HG03460 (cell line): ENCODE measurements around the gene SV2C.

Experiments
- ATAC-seq: cut with Tn5 transposase; IDR thresholded peaks from one replicate; pipeline ENCODE4 v1.9.1; 2021; ENCODE audit not compliant: unreplicated experiment

The SV2C gene

DNA sequence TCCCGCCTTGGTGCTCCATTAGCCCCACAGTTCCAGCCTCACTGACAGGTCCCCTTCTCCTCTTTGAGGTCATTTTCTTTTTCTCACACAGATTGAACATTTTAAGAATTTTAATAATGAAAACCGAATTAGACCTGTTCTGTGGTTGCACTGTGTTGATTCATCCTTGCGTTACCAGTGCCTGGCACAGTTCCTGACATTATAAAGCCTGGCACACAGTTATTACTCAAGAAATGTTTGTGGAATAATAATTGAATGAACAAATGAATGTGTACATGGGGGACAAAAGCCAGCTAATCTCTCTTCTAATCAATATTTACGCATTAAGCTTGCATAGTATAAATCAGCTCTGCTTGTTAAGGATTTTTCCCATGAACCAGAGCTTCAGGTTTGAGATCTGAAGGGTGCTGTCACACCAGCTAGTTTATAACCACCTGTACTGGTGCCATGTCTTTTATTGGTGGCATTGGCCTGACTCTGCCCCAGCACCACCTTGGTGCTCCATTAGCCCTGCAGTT, 80.0 kb downstream of the SV2C start:
- no peak for ATAC-seq

GRCh38 chr5:76165029-76165428, 81.8 kb downstream of the SV2C start:
- ATAC-seq, result no peak

DNA sequence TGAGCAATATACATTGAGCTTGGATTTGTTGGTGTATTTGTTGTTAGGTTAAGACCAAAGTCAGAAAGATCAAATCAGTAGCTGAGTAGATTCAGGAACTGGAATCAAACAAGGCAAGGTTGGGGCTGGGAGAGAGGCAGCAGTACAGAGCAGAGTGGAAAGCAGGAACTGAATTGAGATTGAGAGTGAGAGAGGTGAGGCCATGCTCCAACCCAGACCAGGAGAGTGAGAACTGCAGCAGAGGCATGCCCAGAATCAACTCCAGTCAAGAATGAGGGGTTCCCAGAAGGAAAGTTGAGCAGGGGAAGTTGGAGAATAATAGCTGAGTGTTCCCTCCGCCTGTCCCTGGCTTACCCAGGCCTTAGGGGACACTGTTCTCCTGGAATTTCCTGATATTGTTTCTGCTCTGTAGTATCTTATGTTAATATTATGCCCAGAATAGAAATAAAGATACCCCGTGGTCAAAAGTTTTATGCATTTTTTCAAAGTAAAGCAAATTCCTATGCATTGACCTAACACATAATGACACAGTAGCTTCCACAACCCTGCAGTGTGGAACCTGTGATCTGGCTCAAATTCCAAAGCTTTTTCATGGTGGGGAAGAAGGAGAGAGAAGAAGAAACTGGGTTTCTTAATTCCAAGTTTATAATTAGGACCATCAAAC, 82.7 kb downstream of the SV2C start:
- no peak for ATAC-seq

GRCh38 chr5:76166886-76167576, 83.8 kb downstream of the SV2C start:
- no peak for ATAC-seq

DNA sequence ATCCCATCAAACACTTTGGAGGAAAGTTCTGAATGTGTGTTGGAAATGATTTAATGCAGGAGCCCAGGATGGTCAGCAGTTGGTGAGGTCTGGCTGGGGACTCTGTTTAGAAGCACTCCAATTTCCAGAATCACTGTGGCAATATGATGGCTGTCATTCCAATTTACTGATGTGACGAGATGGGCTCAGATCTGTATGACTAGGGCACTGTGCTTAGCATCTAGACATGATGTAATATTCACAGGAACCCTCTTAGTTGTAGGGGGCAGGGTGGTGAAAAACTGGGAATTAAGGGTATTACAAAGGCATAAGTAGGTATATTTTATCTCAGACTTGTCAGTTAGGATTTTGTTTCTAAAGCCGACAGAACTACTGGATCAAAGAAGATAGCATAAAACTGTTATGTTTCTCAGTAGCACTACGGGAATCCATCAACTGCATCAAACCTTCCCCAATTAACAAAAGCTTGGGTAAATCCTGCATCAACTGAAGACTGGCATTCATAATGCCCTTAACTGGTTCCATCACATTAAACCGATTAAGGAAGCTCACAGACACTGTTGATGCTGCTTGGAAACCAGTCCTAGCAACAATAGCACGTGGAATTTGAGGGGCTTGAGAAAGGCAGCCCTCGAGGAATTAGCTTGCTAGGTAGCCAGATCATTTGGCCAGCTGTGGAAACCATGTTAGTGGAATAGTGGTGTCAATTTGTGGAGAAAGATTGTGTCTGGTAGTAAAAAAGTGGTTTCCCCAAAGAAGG, 86.1 kb downstream of the SV2C start:
- no peak for ATAC-seq

DNA sequence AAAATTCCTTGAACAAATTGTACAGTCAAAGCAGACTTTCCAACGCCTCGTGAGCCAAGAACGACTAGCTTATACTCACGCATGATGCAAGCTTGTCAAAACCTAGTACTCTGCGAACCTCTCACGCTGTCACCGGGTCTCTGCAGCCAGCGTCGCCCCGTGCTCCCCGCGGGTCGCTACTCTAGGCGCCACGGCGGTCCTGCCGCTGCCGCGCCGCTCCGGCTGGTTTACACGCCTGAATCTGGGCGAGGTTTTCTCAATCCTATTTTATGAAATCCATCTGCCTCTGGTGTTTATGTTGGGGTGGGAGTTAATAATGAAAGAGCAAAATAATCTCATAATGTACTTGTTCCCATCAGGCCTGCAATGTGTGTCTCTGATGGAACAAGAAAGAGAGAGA, 90.9 kb downstream of the SV2C start:
- no peak for ATAC-seq

- ATAC-seq, result no peak
Measured at GRCh38 chr5:76175051-76175666, 92.0 kb downstream of the SV2C start.

DNA sequence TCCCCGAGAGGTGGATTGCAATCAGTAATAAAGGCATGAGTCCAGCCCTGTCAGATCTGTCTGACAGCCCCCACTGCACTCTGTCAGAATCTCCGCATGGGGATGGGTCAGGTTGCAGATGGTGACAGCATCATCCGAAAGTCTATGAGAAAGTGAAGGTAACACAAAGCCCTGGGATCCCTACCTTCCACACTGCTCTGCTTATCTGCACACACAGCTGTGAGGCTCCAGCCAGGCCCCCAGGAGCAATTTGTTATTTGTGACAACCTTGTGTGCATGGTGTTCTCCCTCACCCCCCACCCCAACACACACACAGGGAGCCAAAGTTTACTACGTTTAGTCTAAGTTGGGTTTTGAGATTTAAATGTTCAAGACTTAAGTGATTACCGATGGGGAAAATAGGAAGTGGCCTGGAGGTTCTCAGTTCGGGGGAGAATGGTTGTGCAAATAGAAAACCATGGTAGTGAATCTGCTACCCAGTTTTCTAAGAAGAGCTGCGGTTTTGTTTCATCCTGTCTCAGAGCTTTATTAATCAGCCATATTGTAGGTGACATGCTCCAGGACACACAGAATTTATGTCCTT, 92.7 kb downstream of the SV2C start:
- ATAC-seq, result peak; percentile 79

DNA sequence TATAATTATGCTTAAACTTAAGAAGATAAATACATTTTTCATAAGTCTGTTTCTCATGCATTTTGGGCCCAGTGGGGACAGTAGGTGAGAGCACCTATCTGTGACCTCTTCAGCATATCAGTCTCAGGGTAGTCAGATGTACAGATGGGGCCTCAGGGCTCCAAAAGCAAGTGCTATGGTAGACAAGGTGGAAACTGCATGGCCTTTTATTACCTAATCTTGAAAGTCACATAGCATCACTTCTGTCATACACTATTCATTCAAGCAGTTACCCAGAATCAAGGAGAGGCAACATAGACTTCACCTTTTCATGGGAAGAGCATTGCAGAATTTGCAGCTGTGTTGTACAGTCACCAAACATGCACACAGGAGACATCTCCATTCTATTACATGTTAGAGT, 94.8 kb downstream of the SV2C start:
- no peak for ATAC-seq

- no peak for ATAC-seq
Measured at GRCh38 chr5:76178913-76179312, 95.7 kb downstream of the SV2C start.

DNA sequence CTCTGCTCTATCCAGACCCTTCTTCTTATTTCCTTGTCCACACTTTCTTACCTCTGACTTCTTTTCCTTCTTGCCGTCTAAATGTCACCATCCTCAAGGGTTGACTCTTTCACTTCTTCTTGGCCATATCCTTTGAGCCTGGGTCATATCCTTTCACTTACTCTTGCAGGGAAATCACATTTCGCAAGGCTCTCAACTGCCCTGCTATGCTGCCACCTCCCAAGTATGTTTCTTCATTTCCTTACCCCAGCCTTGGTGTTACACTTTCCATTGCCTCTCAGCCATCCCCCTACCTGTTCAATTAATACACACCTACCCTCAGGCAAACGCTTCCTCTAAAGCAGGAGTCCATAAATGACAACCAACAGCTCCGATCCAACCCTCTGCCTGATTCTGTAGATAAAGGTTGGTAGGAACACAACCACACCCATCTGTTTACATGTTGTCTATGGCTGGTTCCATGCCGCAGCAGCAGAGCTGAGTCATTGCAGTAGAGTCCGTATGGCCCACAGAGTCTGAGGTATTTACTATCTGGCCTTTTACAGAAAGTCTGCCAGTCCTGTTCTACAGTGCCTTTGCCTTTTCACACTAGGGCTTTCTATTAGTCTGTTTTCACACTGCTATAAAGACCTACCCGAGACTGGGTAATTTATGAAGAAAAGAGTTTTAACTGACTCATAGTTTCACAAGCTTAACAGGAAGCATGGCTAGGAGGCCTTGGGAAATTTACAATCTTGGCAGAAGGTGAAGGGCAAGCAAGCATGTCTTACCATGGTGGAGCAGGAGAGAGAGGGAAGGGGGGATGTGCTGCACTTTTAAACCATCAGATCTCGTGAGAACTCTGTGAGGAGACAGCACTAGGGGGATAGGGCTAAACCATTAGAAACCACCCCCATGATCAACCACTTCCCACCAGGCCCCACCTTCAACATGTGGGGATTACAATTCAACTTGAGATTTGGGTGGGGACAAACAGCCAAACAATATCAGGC, 97.9 kb downstream of the SV2C start:
- peak; percentile 75 for ATAC-seq

GRCh38 chr5:76187386-76187785, 104.2 kb downstream of the SV2C start:
- no peak for ATAC-seq

DNA sequence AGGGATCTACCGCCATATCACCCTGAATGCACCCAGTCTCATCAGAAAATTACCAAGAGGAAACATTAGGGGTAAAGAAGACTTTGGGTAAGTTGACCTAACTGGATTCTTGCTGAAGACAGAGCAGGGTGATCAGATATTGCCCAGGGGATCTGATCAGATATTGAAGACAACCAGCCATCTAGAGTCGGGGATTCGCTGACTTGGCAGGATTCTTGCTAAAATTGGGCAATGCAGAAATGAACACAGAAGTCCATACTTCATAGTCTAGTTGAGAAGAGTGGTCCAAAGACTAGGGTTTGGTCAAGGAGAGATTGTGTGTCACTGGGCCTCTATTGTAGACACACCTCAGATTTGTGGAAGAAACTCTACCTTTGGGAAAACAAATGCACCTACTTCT, 107.2 kb downstream of the SV2C start:
- ATAC-seq, result no peak

GRCh38 chr5:76192837-76193236, 109.7 kb downstream of the SV2C start:
- no peak for ATAC-seq

DNA sequence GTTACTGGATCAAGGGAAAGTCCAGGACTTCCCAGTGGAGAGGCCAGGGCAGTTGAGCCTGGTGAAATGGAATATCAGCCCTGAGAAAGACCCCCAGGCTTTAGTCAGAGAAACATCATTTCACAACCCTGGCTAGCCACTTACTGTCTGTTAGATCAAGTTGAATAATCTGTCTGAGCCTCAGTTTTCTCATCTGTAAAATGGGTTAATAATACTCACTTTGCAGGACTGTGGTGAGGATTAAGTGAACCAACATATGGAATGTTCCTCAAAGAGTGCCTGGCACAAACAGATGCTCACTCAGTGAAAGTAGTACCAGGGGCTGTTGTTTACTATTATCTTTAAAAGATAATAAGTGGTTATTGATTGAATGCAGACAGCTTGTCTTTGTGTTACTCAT, 110.5 kb downstream of the SV2C start:
- no peak for ATAC-seq

DNA sequence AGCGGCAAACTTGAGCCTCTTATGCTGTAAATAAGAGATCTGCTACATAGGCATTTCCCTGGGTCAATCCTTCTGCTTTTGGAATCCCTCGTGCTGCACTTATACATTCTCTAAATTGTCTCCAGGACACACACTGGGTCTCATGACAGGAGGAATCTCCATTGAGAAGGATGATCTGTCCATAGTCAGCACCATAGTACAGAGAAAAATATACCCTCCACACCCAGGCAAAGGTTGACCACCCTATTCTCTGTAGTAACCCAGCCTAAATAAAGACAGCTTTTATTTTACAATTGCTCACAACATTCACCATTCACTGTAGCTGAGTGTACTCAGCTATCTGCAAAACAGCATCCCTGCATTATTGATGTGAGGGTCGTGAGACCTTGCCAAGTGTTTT, 111.2 kb downstream of the SV2C start:
- no peak for ATAC-seq

GRCh38 chr5:76196457-76196856, 113.3 kb downstream of the SV2C start:
- no peak for ATAC-seq

DNA sequence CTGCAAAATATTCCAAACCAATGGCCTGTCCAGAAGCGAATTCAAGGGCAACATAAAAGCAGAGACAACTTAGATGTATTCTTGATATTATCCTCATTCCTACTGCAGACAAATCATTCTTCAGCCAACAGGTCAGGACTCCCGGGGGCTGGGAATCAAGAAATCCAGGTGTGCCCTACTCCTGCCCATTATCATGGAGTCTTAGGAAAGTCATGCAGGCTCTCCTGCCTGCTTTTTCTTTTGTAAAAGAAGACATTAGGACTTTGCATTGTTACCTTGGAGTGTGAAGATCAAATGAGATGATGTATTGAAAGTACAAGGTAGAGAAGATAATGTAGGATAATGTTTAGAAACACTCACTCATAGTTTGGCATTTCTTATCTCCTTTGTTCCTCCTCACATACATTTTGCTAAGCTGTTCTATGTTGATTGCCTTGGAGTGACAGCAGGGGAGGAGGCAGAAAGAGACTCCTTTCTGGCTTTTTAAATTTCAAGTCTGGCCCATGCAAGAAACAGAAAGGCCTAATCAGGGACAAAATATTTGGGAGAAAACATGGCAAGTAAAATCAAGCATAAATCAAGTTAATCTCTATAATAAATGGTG, 113.8 kb downstream of the SV2C start:
- no peak for ATAC-seq

DNA sequence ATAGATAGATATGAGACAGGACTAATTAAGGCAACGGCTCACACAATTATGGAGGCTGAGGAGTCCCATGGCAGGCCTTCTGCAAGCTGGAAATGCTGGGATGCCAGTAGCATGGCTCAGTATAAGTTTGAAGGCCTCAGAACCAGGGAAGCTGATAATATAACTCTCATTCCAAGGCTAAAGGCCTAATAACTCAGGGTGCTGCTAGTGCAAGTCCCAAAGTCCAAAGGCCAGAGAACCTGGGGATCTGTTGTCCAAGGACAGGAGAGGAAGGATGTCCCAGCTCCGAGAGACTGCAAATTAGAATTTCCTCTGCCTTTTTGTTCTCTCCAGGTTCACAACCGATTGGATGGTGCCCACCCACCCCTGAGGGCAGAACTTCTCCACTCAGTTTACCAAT, 114.5 kb downstream of the SV2C start:
- ATAC-seq, result no peak
